Vagina (tissue), 2 donors: ENCODE measurements around the gene TGIF1. TPM values are rescaled to one million over a fixed set of nuclear protein-coding genes. Genes with fewer than 3 reads are reported as not detected.

ENCODE experiments used
- DNase-seq, 2 donors: peaks; one replicate each; pipeline ENCODE4 v3.0.0-alpha.2; 2017; ENCODE audit errors: extremely low spot score in 2 of 2
- H3K27ac ChIP-seq: fragments of 200-600 bp; sonication (generic); one replicate; pipeline ENCODE4 v1.5.1; 2019
- H3K27me3 ChIP-seq: fragments of 200-600 bp; sonication (generic); one replicate; pipeline ENCODE4 v1.5.1; 2019
- H3K36me3 ChIP-seq, 2 donors: fragments of 200-600 bp; sonication (generic); one replicate each; pipeline ENCODE4 v1.5.1; 2017 to 2019
- H3K4me1 ChIP-seq: fragments of 200-600 bp; sonication (generic); one replicate; pipeline ENCODE4 v1.5.1; 2019
- H3K4me3 ChIP-seq, 2 donors: fragments of 200-600 bp; sonication (generic); 1 replicate in 1 of 2; 2 replicates in 1 of 2; pipeline ENCODE4 v1.5.1; 2016 to 2019
- H3K9me3 ChIP-seq: fragments of 200-600 bp; sonication (generic); one replicate; pipeline ENCODE4 v1.5.1; 2019
- CTCF ChIP-seq, 3 experiments: fragments of 450-650 bp in 2 of 3; fragments of 200-600 bp in 1 of 3; sonication (generic) in 1 of 3; IDR thresholded peaks; one replicate each; pipeline ENCODE4 v1.5.1; 2017 to 2019; ENCODE audit warnings: antibody characterized with exemption in 3 of 3, mild to moderate bottlenecking in 2 of 3, moderate library complexity in 2 of 3
- POLR2A ChIP-seq, 2 donors: fragments of 450-650 bp; IDR thresholded peaks; one replicate each; pipeline ENCODE4 v1.6.1; 2017; ENCODE audit warnings: antibody characterized with exemption in 2 of 2, mild to moderate bottlenecking in 2 of 2, moderate library complexity in 2 of 2
- POLR2AphosphoS5 ChIP-seq, 2 donors: sonication (generic); formaldehyde crosslinking; IDR thresholded peaks; one replicate each; pipeline ENCODE4 v1.9.0; 2017; ENCODE audit warnings: antibody characterized with exemption in 2 of 2, mild to moderate bottlenecking in 2 of 2, low read depth in 1 of 2; ENCODE audit not compliant: insufficient read depth in 1 of 2
- intact Hi-C: fragments of 100-400 bp; cut with DNase I; formaldehyde crosslinking; loops from one replicate; pipeline ENCODE4 v1.15.1; 2023
- total RNA-seq: library from RNA; depleted of rRNA; stranded (reverse); fragments of >200 nt; gene quantifications from one replicate; pipeline ENCODE4 v1.2.3, GENCODE V29; 2016

Gene TGIF1
- total RNA-seq, 1 donor from 2014 or later, result 60.9 TPM

GRCh38 chr18:3472681-3473544 lies 22.9 kb downstream of the TGIF1 start:
- DNase-seq, result no peak
- intact Hi-C loops, result no loop called here
- H3K9me3 ChIP-seq, result no peaks in the 10 kb centered on the region
- H3K27me3 ChIP-seq, result no peaks in the 10 kb centered on the region
- H3K36me3 ChIP-seq, result no peaks in the 10 kb centered on the region
- H3K4me1 ChIP-seq, result no peaks in the 10 kb centered on the region
- no peak overlapping the region for H3K4me3 ChIP-seq
- no peak overlapping the region for H3K27ac ChIP-seq
- TF ChIP-seq POLR2A (IDR thresholded peaks at IDR 0.05) (no peak), CTCF (IDR thresholded peaks at IDR 0.05) (no peak), POLR2AphosphoS5 (IDR thresholded peaks at IDR 0.05; ENCODE audit: insufficient read depth in 1 of 2, low read depth in 1 of 2) (no peak)

- Histone ChIP-seq H3K4me1 (no peaks in the 10 kb centered on the region), H3K4me3 (no peak overlapping the region), H3K36me3 (no peaks in the 10 kb centered on the region), H3K27ac (no peak overlapping the region), H3K27me3 (no peaks in the 10 kb centered on the region), H3K9me3 (no peaks in the 10 kb centered on the region)
- no peak for TF ChIP-seq CTCF (IDR thresholded peaks at IDR 0.05)
- no peak for TF ChIP-seq POLR2A (IDR thresholded peaks at IDR 0.05)
- intact Hi-C loops, result no loop called here
- DNase-seq, result no peak
These were observed 28.4 kb downstream of the TGIF1 start for GRCh38 chr18:3478262-3478978.

GRCh38 chr18:3479978-3480509 lies 30.1 kb downstream of the TGIF1 start:
- no peaks in the 10 kb centered on the region for H3K9me3 ChIP-seq
- no peaks in the 10 kb centered on the region for H3K4me1 ChIP-seq
- no peak for DNase-seq
- no peak overlapping the region for H3K27ac ChIP-seq
- TF ChIP-seq POLR2AphosphoS5 (IDR thresholded peaks at IDR 0.05; ENCODE audit: insufficient read depth in 1 of 2, low read depth in 1 of 2), result no peak
- TF ChIP-seq CTCF (IDR thresholded peaks at IDR 0.05), result no peak
- TF ChIP-seq POLR2A (IDR thresholded peaks at IDR 0.05), result no peak
- H3K36me3 ChIP-seq, result no peaks in the 10 kb centered on the region
- intact Hi-C loops, result no loop called here
- no peaks in the 10 kb centered on the region for H3K27me3 ChIP-seq
- H3K4me3 ChIP-seq, result no peak overlapping the region

GRCh38 chr18:3480827-3481573 lies 31.0 kb downstream of the TGIF1 start:
- Histone ChIP-seq H3K36me3 (no peaks in the 10 kb centered on the region), H3K4me3 (no peak overlapping the region), H3K9me3 (no peaks in the 10 kb centered on the region), H3K4me1 (no peaks in the 10 kb centered on the region), H3K27ac (no peak overlapping the region), H3K27me3 (no peaks in the 10 kb centered on the region)
- TF ChIP-seq CTCF (IDR thresholded peaks at IDR 0.05) (no peak), POLR2A (IDR thresholded peaks at IDR 0.05) (no peak), POLR2AphosphoS5 (IDR thresholded peaks at IDR 0.05; ENCODE audit: insufficient read depth in 1 of 2, low read depth in 1 of 2) (no peak)
- DNase-seq, result no peak
- intact Hi-C loops, result no loop called here
